K562 (cell line): ENCODE measurements around the gene ABT1. TPM values are rescaled to one million over a fixed set of nuclear protein-coding genes. Genes with fewer than 3 reads are reported as not detected.

Experiments
- BRD9 ChIP-seq: fragments of 450-650 bp; IDR thresholded peaks from 2 replicates; pipeline ENCODE4 v1.6.1; 2018; ENCODE audit warnings: low read depth; ENCODE audit not compliant: partially characterized antibody
- CAMTA2 ChIP-seq: fragments of 250-450 bp; sonication (Bioruptor Pico); conservative IDR thresholded peaks from 2 replicates; pipeline ENCODE4 v1.5.1; 2022
- CHD1 ChIP-seq: fragments of 200-600 bp; sonication (generic); IDR thresholded peaks from one replicate; pipeline ENCODE4 v1.6.1; 2012; ENCODE audit warnings: mild to moderate bottlenecking, moderate library complexity, low read length, inconsistent platforms
- EGR1 ChIP-seq: fragments of 450-650 bp; conservative IDR thresholded peaks from 2 replicates; pipeline ENCODE4 v1.6.1; 2017; ENCODE audit warnings: mild to moderate bottlenecking
- HMG20A ChIP-seq: fragments of 450-650 bp; formaldehyde crosslinking; conservative IDR thresholded peaks from 2 replicates; pipeline ENCODE4 v1.4.0; 2020; ENCODE audit warnings: mild to moderate bottlenecking, mixed read lengths
- JUN ChIP-seq, 2 experiments: sonication (generic) in 1 of 2; formaldehyde crosslinking in 1 of 2; IDR thresholded peaks; 2 replicates each; pipeline versions ENCODE4 v1.6.1 to v1.8.0; 2012 to 2022; ENCODE audit warnings: borderline replicate concordance in 2 of 2, mild to moderate bottlenecking in 2 of 2, improper control_type of control experiment in 1 of 2, low read depth in 1 of 2, low read length in 1 of 2, missing genetic modification reagents in 1 of 2
- MED1 ChIP-seq: sonication (generic); formaldehyde crosslinking; IDR thresholded peaks from 2 replicates; pipeline ENCODE4 v1.8.1; 2023; ENCODE audit warnings: missing genetic modification reagents, borderline replicate concordance
- MTA3 ChIP-seq: fragments of 450-650 bp; formaldehyde crosslinking; IDR thresholded peaks from 2 replicates; pipeline ENCODE4 v1.6.1; 2017; ENCODE audit warnings: mild to moderate bottlenecking, borderline replicate concordance
- NFIX ChIP-seq: fragments of 250-450 bp; sonication (Bioruptor Pico); IDR thresholded peaks from 2 replicates; pipeline ENCODE4 v1.4.0; 2020; ENCODE audit warnings: low read depth, mild to moderate bottlenecking, moderate library complexity
- PHTF2 ChIP-seq: fragments of 250-450 bp; sonication (Bioruptor Pico); IDR thresholded peaks from 2 replicates; pipeline ENCODE4 v1.5.0; 2021; ENCODE audit warnings: mild to moderate bottlenecking
- PTBP1 ChIP-seq: fragments of 200-400 bp; formaldehyde crosslinking; IDR thresholded peaks from 2 replicates; pipeline ENCODE4 v1.6.1; 2017; ENCODE audit warnings: low read depth, low read length
- SMAD4 ChIP-seq: fragments of 250-450 bp; sonication (Bioruptor Pico); conservative IDR thresholded peaks from 2 replicates; pipeline ENCODE4 v1.8.0; 2021; ENCODE audit warnings: inconsistent platforms, mild to moderate bottlenecking, moderate library complexity
- SRSF1 ChIP-seq: fragments of 200-400 bp; formaldehyde crosslinking; IDR thresholded peaks from 2 replicates; pipeline ENCODE4 v1.6.1; 2017; ENCODE audit warnings: mild to moderate bottlenecking, low read depth, low read length, moderate library complexity
- TRIM28 ChIP-seq: fragments of 450-650 bp; IDR thresholded peaks from 2 replicates; pipeline ENCODE4 v1.6.1; 2017
- WHSC1 ChIP-seq: IDR thresholded peaks from one replicate; pipeline ENCODE4 v1.6.1; 2012; ENCODE audit warnings: low read length, control low read depth, inconsistent platforms
- ZBTB1 ChIP-seq: sonication (generic); formaldehyde crosslinking; IDR thresholded peaks from 2 replicates; pipeline ENCODE4 v1.8.1; 2023; ENCODE audit warnings: missing genetic modification reagents, low read depth, mild to moderate bottlenecking, borderline replicate concordance
- ZNF253 ChIP-seq: fragments of 250-450 bp; sonication (Bioruptor Pico); conservative IDR thresholded peaks from 2 replicates; pipeline ENCODE4 v1.6.1; 2021; ENCODE audit warnings: mild to moderate bottlenecking
- ZNF583 ChIP-seq: fragments of 250-450 bp; sonication (Bioruptor Pico); IDR thresholded peaks from 2 replicates; pipeline ENCODE4 v1.4.0; 2020
- ZNF589 ChIP-seq: fragments of 200-800 bp; sonication (Bioruptor generic); IDR thresholded peaks from 2 replicates; pipeline ENCODE4 v1.6.1; 2016; ENCODE audit warnings: low read depth, missing genetic modification characterization, missing compliant biosample characterization
- ZNF75A ChIP-seq: fragments of 450-650 bp; formaldehyde crosslinking; IDR thresholded peaks from 2 replicates; pipeline ENCODE4 v1.4.0; 2020; ENCODE audit warnings: mild to moderate bottlenecking
- ZZZ3 ChIP-seq: fragments of 450-650 bp; IDR thresholded peaks from 2 replicates; pipeline ENCODE4 v1.6.1; 2016; ENCODE audit warnings: antibody characterized with exemption, mild to moderate bottlenecking, moderate library complexity
- polyA plus RNA-seq, 8 experiments: library from polyadenylated mRNA; depleted of rRNA in 4 of 8; stranded (reverse) in 5 of 8; unstranded in 3 of 8; fragments of >200 nt; fragmentation: Nextera tagmentation in 2 of 8; fragmentation: Illumina TruSeq in 1 of 8; extraction: Ambion mirVana in 2 of 8; extraction: Trizol in 1 of 8; gene quantifications; 2 replicates each; pipeline versions ENCODE4 v1.2.1 to v1.2.3, GENCODE V29; 2011 to 2014; ENCODE audit warnings: inconsistent platforms in 1 of 8, missing spikeins in 1 of 8
- total RNA-seq, 7 experiments: library from RNA; depleted of rRNA in 6 of 7; stranded (reverse); fragments of >200 nt in 6 of 7; fragmentation: Illumina TruSeq in 2 of 7; extraction: Trizol in 2 of 7; gene quantifications; 2 replicates each; pipeline versions ENCODE4 v1.2.1 to v1.2.3, GENCODE V29; 2011 to 2021; ENCODE audit warnings: low replicate concordance in 1 of 7
- TF ChIP-seq, protein P1 (sequence below): IDR thresholded peaks from 3 replicates; pipeline ENCODE4 v1.6.1; 2011; ENCODE audit warnings: borderline replicate concordance, mild to moderate bottlenecking; ENCODE audit not compliant: insufficient read length, insufficient read depth
- TF ChIP-seq, protein P2 (sequence below): fragments of 250-450 bp; sonication (Bioruptor Pico); IDR thresholded peaks from 2 replicates; pipeline ENCODE4 v1.8.0; 2022; ENCODE audit warnings: moderate library complexity, mild to moderate bottlenecking, inconsistent platforms
- TF ChIP-seq, protein P3 (sequence below): fragments of 450-650 bp; formaldehyde crosslinking; IDR thresholded peaks from 2 replicates; pipeline ENCODE4 v1.4.0; 2022; ENCODE audit warnings: missing genetic modification characterization
- TF ChIP-seq, protein P4 (sequence below): fragments of 250-450 bp; sonication (Bioruptor Pico); IDR thresholded peaks from 2 replicates; pipeline ENCODE4 v1.5.0; 2021; ENCODE audit warnings: mild to moderate bottlenecking, borderline replicate concordance

Gene ABT1
- total and polyA plus RNA-seq, 9 of the 15 experiments (the other 6 are each of a cell fraction or from before 2014, with no cell fraction given) = 8.8 to 52.7 (median 40.7) TPM

DNA sequence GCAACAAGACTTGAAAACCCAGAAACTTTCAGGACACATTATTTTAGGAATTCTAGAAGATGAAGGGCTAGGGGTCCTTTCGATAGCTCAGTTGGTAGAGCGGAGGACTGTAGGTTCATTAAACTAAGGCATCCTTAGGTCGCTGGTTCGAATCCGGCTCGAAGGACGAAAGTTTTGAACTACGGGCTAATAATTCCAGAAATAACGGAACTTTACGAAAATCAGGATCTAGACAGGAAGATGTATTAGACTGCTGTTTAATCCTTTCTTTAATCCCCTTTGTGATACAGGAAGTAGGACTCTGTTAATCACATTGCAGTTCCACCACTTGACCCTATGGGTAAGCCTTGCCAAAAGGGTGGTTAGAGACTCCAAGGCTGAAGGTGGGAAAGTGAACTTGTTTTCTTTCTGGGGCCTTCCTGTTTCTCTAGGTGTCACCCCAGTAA is 21.2 kb upstream of the ABT1 start (continued):
- TF ChIP-seq PHTF2 (CRISPR knock-in tag) (no peak), EGR1 (no peak), WHSC1 (no peak), BRD9 (peak; percentile 92), CAMTA2 (CRISPR knock-in tag) (no peak), ZNF583 (no peak), MED1 (CRISPR knock-in tag) (no peak), PTBP1 (no peak), JUN (IDR thresholded peaks at IDR 0.05; ENCODE audit: borderline replicate concordance, low read depth, low read length) (no peak), JUN (CRISPR knock-in tag; IDR thresholded peaks at IDR 0.05; ENCODE audit: borderline replicate concordance) (no peak; the same call in 1 of the 2 replicates), SRSF1 (no peak), ZNF589 (CRISPR knock-in tag) (no peak; the same call in 1 of the 2 replicates), ZNF75A (CRISPR knock-in tag) (no peak), MTA3 (no peak), HMG20A (CRISPR knock-in tag) (no peak), SMAD4 (CRISPR knock-in tag) (no peak), ZNF253 (0 out of 2 replicates have a peak, but pooled peaks have one; percentile 52), ZBTB1 (CRISPR knock-in tag) (no peak), TRIM28 (no peak), ZZZ3 (no peak), NFIX (CRISPR knock-in tag) (no peak), CHD1 (no peak)
- TF ChIP-seq, protein P1, sequence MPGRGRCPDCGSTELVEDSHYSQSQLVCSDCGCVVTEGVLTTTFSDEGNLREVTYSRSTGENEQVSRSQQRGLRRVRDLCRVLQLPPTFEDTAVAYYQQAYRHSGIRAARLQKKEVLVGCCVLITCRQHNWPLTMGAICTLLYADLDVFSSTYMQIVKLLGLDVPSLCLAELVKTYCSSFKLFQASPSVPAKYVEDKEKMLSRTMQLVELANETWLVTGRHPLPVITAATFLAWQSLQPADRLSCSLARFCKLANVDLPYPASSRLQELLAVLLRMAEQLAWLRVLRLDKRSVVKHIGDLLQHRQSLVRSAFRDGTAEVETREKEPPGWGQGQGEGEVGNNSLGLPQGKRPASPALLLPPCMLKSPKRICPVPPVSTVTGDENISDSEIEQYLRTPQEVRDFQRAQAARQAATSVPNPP = no peak
- TF ChIP-seq, protein P2, sequence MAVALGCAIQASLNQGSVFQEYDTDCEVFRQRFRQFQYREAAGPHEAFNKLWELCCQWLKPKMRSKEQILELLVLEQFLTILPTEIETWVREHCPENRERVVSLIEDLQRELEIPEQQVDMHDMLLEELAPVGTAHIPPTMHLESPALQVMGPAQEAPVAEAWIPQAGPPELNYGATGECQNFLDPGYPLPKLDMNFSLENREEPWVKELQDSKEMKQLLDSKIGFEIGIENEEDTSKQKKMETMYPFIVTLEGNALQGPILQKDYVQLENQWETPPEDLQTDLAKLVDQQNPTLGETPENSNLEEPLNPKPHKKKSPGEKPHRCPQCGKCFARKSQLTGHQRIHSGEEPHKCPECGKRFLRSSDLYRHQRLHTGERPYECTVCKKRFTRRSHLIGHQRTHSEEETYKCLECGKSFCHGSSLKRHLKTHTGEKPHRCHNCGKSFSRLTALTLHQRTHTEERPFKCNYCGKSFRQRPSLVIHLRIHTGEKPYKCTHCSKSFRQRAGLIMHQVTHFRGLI = no peak
- TF ChIP-seq, protein P3, sequence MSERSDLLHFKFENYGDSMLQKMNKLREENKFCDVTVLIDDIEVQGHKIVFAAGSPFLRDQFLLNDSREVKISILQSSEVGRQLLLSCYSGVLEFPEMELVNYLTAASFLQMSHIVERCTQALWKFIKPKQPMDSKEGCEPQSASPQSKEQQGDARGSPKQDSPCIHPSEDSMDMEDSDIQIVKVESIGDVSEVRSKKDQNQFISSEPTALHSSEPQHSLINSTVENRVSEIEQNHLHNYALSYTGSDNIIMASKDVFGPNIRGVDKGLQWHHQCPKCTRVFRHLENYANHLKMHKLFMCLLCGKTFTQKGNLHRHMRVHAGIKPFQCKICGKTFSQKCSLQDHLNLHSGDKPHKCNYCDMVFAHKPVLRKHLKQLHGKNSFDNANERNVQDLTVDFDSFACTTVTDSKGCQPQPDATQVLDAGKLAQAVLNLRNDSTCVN (CRISPR knock-in tag) = no peak
- TF ChIP-seq, protein P4, sequence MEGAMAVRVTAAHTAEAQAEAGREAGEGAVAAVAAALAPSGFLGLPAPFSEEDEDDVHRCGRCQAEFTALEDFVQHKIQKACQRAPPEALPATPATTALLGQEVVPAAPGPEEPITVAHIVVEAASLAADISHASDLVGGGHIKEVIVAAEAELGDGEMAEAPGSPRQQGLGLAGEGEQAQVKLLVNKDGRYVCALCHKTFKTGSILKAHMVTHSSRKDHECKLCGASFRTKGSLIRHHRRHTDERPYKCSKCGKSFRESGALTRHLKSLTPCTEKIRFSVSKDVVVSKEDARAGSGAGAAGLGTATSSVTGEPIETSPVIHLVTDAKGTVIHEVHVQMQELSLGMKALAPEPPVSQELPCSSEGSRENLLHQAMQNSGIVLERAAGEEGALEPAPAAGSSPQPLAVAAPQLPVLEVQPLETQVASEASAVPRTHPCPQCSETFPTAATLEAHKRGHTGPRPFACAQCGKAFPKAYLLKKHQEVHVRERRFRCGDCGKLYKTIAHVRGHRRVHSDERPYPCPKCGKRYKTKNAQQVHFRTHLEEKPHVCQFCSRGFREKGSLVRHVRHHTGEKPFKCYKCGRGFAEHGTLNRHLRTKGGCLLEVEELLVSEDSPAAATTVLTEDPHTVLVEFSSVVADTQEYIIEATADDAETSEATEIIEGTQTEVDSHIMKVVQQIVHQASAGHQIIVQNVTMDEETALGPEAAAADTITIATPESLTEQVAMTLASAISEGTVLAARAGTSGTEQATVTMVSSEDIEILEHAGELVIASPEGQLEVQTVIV (CRISPR knock-in tag) = no peak
